ENCODE data around the gene GABPA. TPM values are rescaled to one million over a fixed set of nuclear protein-coding genes. Genes with fewer than 3 reads are reported as not detected.
"Not testable (repeated sequence)": the region's sequence is repeated elsewhere in the genome, so short reads cannot be mapped to it uniquely, and the experiment has no call there.

GABPA gene
- total RNA-seq, 1 experiment from 2014 or later = 18.2 TPM

DNA sequence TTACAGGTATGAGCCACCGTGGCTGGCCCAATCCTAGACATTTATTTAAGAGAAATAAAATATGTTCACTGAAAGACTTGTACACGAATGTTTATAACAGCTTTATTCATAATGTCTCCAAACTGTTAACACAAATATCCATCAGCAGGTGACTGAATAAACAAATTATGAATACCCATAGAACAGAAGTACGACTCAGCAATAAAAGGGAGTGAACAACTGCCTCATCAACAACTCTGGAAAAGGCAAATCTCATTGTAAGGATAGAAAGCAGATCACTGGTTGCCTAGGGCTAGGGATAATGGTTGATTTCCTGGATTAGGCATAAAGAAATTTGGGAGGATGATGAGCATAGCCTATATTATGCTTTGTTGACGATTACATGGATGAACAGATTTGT is 41.7 kb downstream of the GABPA start:
- Histone ChIP-seq H3K4me3 (no peak overlapping the region), H3F3A (ENCODE audit: insufficient read depth, low read depth) (no peaks in the 10 kb centered on the region), H2AFZ (no peak overlapping the region), H3K9me2 (ENCODE audit: insufficient read depth) (no peaks in the 10 kb centered on the region), H3K27ac (no peak overlapping the region), H4K20me1 (ENCODE audit: insufficient read depth) (no peaks in the 10 kb centered on the region), H3K4me1 (replicated peaks; ENCODE audit: insufficient read depth) (no peaks in the 10 kb centered on the region), H3K36me3 (ENCODE audit: low read depth) (no peaks in the 10 kb centered on the region), H3K27me3 (ENCODE audit: insufficient read depth, low read depth) (no peaks in the 10 kb centered on the region), H3K4me2 (no peak overlapping the region), H3K79me2 (ENCODE audit: low read depth) (no peaks in the 10 kb centered on the region), H3K9me3 (ENCODE audit: insufficient read depth, low read depth) (no peaks in the 10 kb centered on the region)
- ChIA-PET POLR2A (ENCODE audit: unreplicated experiment) (no interaction called here), CTCF (no interaction called here)
- no TSS peak for BruUV-seq (replicated peaks)
- intact Hi-C loops (cut with micrococcal nuclease; ENCODE audit: unreplicated experiment) = no loop called here
- no peak for DNase-seq
- TF ChIP-seq EZH2 (IDR thresholded peaks at IDR 0.05; ENCODE audit: low read depth) = no peak
- TF ChIP-seq CTCF (conservative IDR thresholded peaks at IDR 0.05) = no peak

- CTCF ChIA-PET = interaction anchor here (0.7 kb wide), 1 partner anchor 1922 kb away, joined by 3 read pairs; no protein-coding TSS in a partner anchor
These were observed 43.5 kb downstream of the GABPA start for GRCh38 chr21:25778126-25778875.

GRCh38 chr21:25788677-25789076 is 53.9 kb downstream of the GABPA start:
- H3K79me2 ChIP-seq (ENCODE audit: low read depth) = no peaks in the 10 kb centered on the region
- intact Hi-C loops (cut with micrococcal nuclease; ENCODE audit: unreplicated experiment) = no loop called here
- ChIA-PET POLR2A (ENCODE audit: unreplicated experiment) (no interaction called here), CTCF (no interaction called here)
- TF ChIP-seq EZH2 (IDR thresholded peaks at IDR 0.05; ENCODE audit: low read depth) (no peak), CTCF (conservative IDR thresholded peaks at IDR 0.05) (no peak)
- H3K4me3 ChIP-seq = no peak overlapping the region
- H3K9me3 ChIP-seq (ENCODE audit: insufficient read depth, low read depth) = no peaks in the 10 kb centered on the region
- BruUV-seq (replicated peaks) = no TSS peak
- no peaks in the 10 kb centered on the region for H3K4me1 ChIP-seq (replicated peaks; ENCODE audit: insufficient read depth)
- no peak overlapping the region for H2AFZ ChIP-seq
- no peaks in the 10 kb centered on the region for H3F3A ChIP-seq (ENCODE audit: insufficient read depth, low read depth)
- no peaks in the 10 kb centered on the region for H3K27me3 ChIP-seq (ENCODE audit: insufficient read depth, low read depth)
- no peak for DNase-seq
- no peaks in the 10 kb centered on the region for H3K9me2 ChIP-seq (ENCODE audit: insufficient read depth)
- no peak overlapping the region for H3K4me2 ChIP-seq
- no peak overlapping the region for H3K27ac ChIP-seq
- no peaks in the 10 kb centered on the region for H3K36me3 ChIP-seq (ENCODE audit: low read depth)
- no peaks in the 10 kb centered on the region for H4K20me1 ChIP-seq (ENCODE audit: insufficient read depth)

More at GRCh38 chr21:25778126-25778875, 43.5 kb downstream of the GABPA start:
- H3K4me3 ChIP-seq; H3K27me3 ChIP-seq (ENCODE audit: insufficient read depth, low read depth); H3K4me1 ChIP-seq (replicated peaks; ENCODE audit: insufficient read depth); intact Hi-C loops (cut with micrococcal nuclease; ENCODE audit: unreplicated experiment); H3K27ac ChIP-seq; DNase-seq; BruUV-seq (replicated peaks); H3K36me3 ChIP-seq (ENCODE audit: low read depth); H3K9me2 ChIP-seq (ENCODE audit: insufficient read depth); H4K20me1 ChIP-seq (ENCODE audit: insufficient read depth); H3F3A ChIP-seq (ENCODE audit: insufficient read depth, low read depth); H3K9me3 ChIP-seq (ENCODE audit: insufficient read depth, low read depth); H3K4me2 ChIP-seq; H2AFZ ChIP-seq; H3K79me2 ChIP-seq (ENCODE audit: low read depth): not testable (repeated sequence)
- POLR2A ChIA-PET (ENCODE audit: unreplicated experiment) = interaction anchor here (0.6 kb wide), 1 partner anchor 7 kb away, joined by 3 read pairs; no protein-coding TSS in a partner anchor

Measured in PC-9 (cell line).